ENCODE data around the gene IL17C. TPM values are rescaled to one million over a fixed set of nuclear protein-coding genes. Genes with fewer than 3 reads are reported as not detected.

Gene IL17C
- total and polyA plus RNA-seq, 2 donors (not counting 3 experiments of a cell fraction or from before 2014, with no cell fraction given): 0.17 TPM; not detected in 1

- no peak for TF ChIP-seq EZH2 (IDR thresholded peaks at IDR 0.05; ENCODE audit: borderline replicate concordance, low read depth, low read length, severe bottlenecking)
- TF ChIP-seq POLR2AphosphoS5 (IDR thresholded peaks at IDR 0.05; ENCODE audit: insufficient read depth, low read depth, low read length): peak; percentile 65
- TF ChIP-seq CTCF (IDR thresholded peaks at IDR 0.05; ENCODE audit: extremely low read depth in 1 of 2, insufficient read depth in 1 of 2, low read depth in 1 of 2, low read length in 2 of 2): no peak
- TF ChIP-seq JUN (IDR thresholded peaks at IDR 0.05; ENCODE audit: borderline replicate concordance, insufficient read depth, insufficient read length, low read depth): no peak
- TF ChIP-seq MAX (IDR thresholded peaks at IDR 0.05; ENCODE audit: insufficient read depth, insufficient read length): no peak
- intact Hi-C loops (cut with micrococcal nuclease): no loop called here
Observed at GRCh38 chr16:88650749-88651275, 12.4 kb downstream of the IL17C start, which contains the start of gene CYBA. CYBA (minus strand) TSS chr16:88651053; CDS start chr16:88651013, 40 bp downstream.

More at GRCh38 chr16:88650749-88651275, 12.4 kb downstream of the IL17C start, which contains the start of gene CYBA:
- H3K9me1 ChIP-seq (replicated peaks; ENCODE audit: control insufficient read depth, extremely low read depth, insufficient read depth, low read length): no peaks in the 10 kb centered on the region
- no peaks in the 10 kb centered on the region for H3K27me3 ChIP-seq (ENCODE audit: control insufficient read depth in 2 of 2, insufficient read depth in 2 of 2, low read length in 2 of 2)
- FAIRE-seq (peak; percentile 21), DNase-seq (ENCODE audit: low read depth, low spot score) (peak; percentile 20)
- H3K36me3 ChIP-seq (ENCODE audit: control insufficient read depth in 2 of 2, extremely low read depth in 1 of 2, insufficient read depth in 2 of 2, low read length in 2 of 2): peaks cover under 1 to 10% of the 10 kb centered on the region in 2 experiments
- H2AFZ ChIP-seq (ENCODE audit: low read depth, low read length): peak within 1 kb of the TSS; percentile 23
- H3K79me2 ChIP-seq (ENCODE audit: control insufficient read depth, insufficient read depth, low read length): no peaks in the 10 kb centered on the region
- BruUV-seq (replicated peaks): no TSS peak
- peak within 1 kb of the TSS; percentile 38 to 68 (median 55) for H3K4me3 ChIP-seq (replicated peaks in 1 of 3; ENCODE audit: insufficient read depth in 1 of 3, low read depth in 1 of 3, low read length in 3 of 3)
- dilution Hi-C loops (cut with MboI; ENCODE audit: extremely low pct_ligation_motif_present, low sequenced_read_pairs): no loop called here
- peaks cover 13% of the 10 kb centered on the region for H3K4me1 ChIP-seq (ENCODE audit: control insufficient read depth, extremely low read depth, insufficient read depth, low read length)
- ChIA-PET POLR2A (no interaction called here), CTCF (no interaction called here)
- no peaks in the 10 kb centered on the region for H4K20me1 ChIP-seq (replicated peaks; ENCODE audit: control insufficient read depth, extremely low read depth, insufficient read depth, low read length)
- no peaks in the 10 kb centered on the region for H3K9me3 ChIP-seq (replicated peaks; ENCODE audit: control insufficient read depth, insufficient read depth, low read length)
- peak within 1 kb of the TSS; percentile 5 for H3K27ac ChIP-seq (ENCODE audit: insufficient read depth, low read depth, low read length)
- H3K4me2 ChIP-seq (ENCODE audit: insufficient read depth, low read length): peak within 1 kb of the TSS; percentile 65
- peak within 1 kb of the TSS; percentile 24 for H3K9ac ChIP-seq (replicated peaks; ENCODE audit: extremely low read depth, insufficient read depth, low read length)

All from endothelial cell of umbilical vein (primary cell).